ENCODE results near the gene CYP4A11.

- no peak for TF ChIP-seq POLR2A (IDR thresholded peaks at IDR 0.05)
- no peak for TF ChIP-seq CTCF (IDR thresholded peaks at IDR 0.05)
Measured at GRCh38 chr1:46936788-46937187, 4.5 kb downstream of the CYP4A11 start.
